ENCODE data around the gene RAPGEF2. TPM values are rescaled to one million over a fixed set of nuclear protein-coding genes. Genes with fewer than 3 reads are reported as not detected.

Gene RAPGEF2
- total and polyA plus RNA-seq, 2 of the 8 experiments (the other 6 are each of a cell fraction or from before 2014, with no cell fraction given) = 24.4 to 48.6 TPM

GRCh38 chr4:159098482-159099127, 4.3 kb upstream of the RAPGEF2 start:
- Histone ChIP-seq H2BK20ac (ENCODE audit: low read length) (no peak overlapping the region), H2BK120ac (replicated peaks; ENCODE audit: low read depth, low read length) (peak overlapping the region; percentile 64), H3K4me1 (replicated peaks in 1 of 4; ENCODE audit: control insufficient read depth in 3 of 4, insufficient read depth in 4 of 4, low read length in 3 of 4) (peaks cover 3 to 7% (median 4%) of the 10 kb centered on the region in 4 experiments; a peak in 4 of 7 replicates), H3K4me2 (ENCODE audit: insufficient read depth in 1 of 2, low read depth in 2 of 2, low read length in 2 of 2) (no peak overlapping the region), H4K5ac (ENCODE audit: insufficient read length, low read depth, low read length) (no peak overlapping the region), H3K18ac (ENCODE audit: extremely low read depth, low read length) (no peak overlapping the region), H3K4ac (replicated peaks; ENCODE audit: insufficient read length, low read depth, low read length) (no peak overlapping the region), H2BK15ac (ENCODE audit: low read length) (no peak overlapping the region), H4K20me1 (replicated peaks in 1 of 2; ENCODE audit: control insufficient read depth in 1 of 2, insufficient read depth in 2 of 2, low read length in 2 of 2) (no peaks in the 10 kb centered on the region), H2AK5ac (ENCODE audit: low read depth, low read length) (no peak overlapping the region), H4K8ac (ENCODE audit: extremely low read depth, insufficient read depth, low read length) (no peak overlapping the region), H2AFZ (ENCODE audit: low read length) (no peak overlapping the region), H3K14ac (ENCODE audit: insufficient read length) (no peak overlapping the region), H3K27ac (ENCODE audit: low read depth, low read length) (no peak overlapping the region), H2BK5ac (ENCODE audit: low read depth, low read length) (no peak overlapping the region), H2BK12ac (ENCODE audit: low read depth, low read length) (no peak overlapping the region), H3K79me2 (ENCODE audit: control insufficient read depth in 1 of 2, insufficient read depth in 2 of 2, low read length in 2 of 2) (no peaks in the 10 kb centered on the region), H3K23me2 (ENCODE audit: low read depth, low read length) (peaks cover 6% of the 10 kb centered on the region; the same call in 1 of the 2 replicates), H3K56ac (replicated peaks; ENCODE audit: insufficient read length, low read depth, low read length) (no peak overlapping the region), H3K9ac (replicated peaks in 1 of 4; ENCODE audit: extremely low read depth in 1 of 4, low read depth in 3 of 4, low read length in 3 of 4) (no peak overlapping the region), H3K79me1 (ENCODE audit: low read depth, low read length) (no peaks in the 10 kb centered on the region), H3K36me3 (ENCODE audit: control insufficient read depth in 2 of 4, insufficient read depth in 4 of 4, low read length in 3 of 4) (no peaks in the 10 kb centered on the region), H3K4me3 (ENCODE audit: extremely low read depth in 1 of 4, insufficient read depth in 2 of 4, low read depth in 3 of 4, low read length in 4 of 4) (no peak overlapping the region), H3K27me3 (replicated peaks in 1 of 4; ENCODE audit: control insufficient read depth in 3 of 4, extremely low read depth in 1 of 4, insufficient read depth in 3 of 4, low read length in 3 of 4) (0 out of 7 replicates have a peak, but pooled peaks cover 0 to 11% (median 0%) of the 10 kb centered on the region in 4 experiments), H3K9me3 (ENCODE audit: insufficient read depth in 2 of 2, low read depth in 1 of 2, low read length in 1 of 2) (no peaks in the 10 kb centered on the region), H4K91ac (replicated peaks; ENCODE audit: insufficient read length, low read length) (no peak overlapping the region), H3K23ac (ENCODE audit: insufficient read length) (no peak overlapping the region)
- TF ChIP-seq JUND (IDR thresholded peaks at IDR 0.05; ENCODE audit: low read length) (no peak), E2F6 (IDR thresholded peaks at IDR 0.05) (no peak), GTF2F1 (IDR thresholded peaks at IDR 0.05; ENCODE audit: borderline replicate concordance, low read depth, low read length) (no peak), TEAD4 (IDR thresholded peaks at IDR 0.05; ENCODE audit: low read depth, low read length) (no peak), BRCA1 (IDR thresholded peaks at IDR 0.05; ENCODE audit: low read depth, low read length) (no peak), RBBP5 (IDR thresholded peaks at IDR 0.05; ENCODE audit: borderline replicate concordance, low read depth, low read length) (no peak)
- FAIRE-seq (no peak), DNase-seq (ENCODE audit: low read depth in 1 of 2, low spot score in 2 of 2) (no peak)
- POLR2A ChIA-PET (ENCODE audit: partially characterized antibody) = no interaction called here
- CTCF ChIA-PET (ENCODE audit: partially characterized antibody) = interaction anchor here (0.6 to 1.3 kb wide), 3 partner anchors 21 to 47 kb away, joined by 4 to 5 read pairs (median 4); no protein-coding TSS in a partner anchor

Measured in H1 (cell line).